Glomerular visceral epithelial cell (primary cell): ENCODE data around the gene WDR26.
"Not testable (repeated sequence)": the region's sequence is repeated elsewhere in the genome, so short reads cannot be mapped to it uniquely, and the experiment has no call there.

Source experiments
- DNase-seq: peaks from one replicate; pipeline ENCODE4 v3.0.0-alpha.2; 2016; ENCODE audit errors: extremely low spot score

The WDR26 gene

DNA sequence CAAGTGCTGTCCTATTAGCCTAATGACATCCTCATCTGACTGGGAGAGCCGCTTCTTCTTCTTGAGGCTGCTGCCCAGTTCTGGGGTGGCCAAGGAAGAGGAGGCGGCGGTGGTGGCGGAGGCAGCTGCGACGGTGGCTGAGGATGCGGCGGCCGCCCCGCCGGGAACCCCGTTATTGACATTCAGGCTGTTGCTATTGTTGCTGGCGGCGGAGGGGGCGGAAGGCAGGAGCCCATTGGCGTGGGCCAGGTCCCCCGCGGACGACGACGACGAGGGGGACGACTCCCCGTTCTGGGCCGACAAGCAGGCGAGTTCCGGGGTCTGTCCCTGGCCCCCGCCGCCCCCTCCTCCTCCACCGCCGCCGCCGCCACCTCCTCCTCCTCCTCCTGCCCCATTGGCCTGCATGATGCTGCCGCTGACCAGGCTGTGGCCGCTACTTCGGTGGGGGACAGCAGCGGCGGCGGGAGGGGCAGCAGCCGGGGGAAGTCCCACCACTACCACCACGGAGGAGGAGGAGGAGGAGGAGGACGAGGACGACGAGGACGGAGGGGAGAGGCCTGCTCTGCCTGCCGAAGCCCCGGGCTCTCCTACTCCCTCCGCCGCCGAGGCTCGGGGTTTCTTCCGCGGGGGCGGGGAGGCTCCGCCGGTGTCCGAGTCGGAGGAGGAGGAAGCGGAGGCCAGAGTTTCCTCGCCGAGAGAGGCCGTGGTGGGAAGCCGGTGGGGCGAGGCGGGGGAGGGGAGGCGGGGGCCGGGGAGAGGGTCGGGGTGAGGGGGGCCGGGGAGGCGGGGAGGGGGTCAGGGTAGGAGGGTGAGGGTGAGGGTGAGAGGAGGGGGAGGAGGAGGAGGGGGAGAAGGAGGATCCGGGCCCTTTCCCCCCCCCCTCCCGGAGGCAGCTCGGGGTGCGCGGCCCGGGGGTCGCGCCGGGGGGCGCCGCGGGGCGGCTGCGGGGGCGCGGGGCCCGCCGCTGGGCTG lies 610 bp downstream of the WDR26 start:
- DNase-seq, result peak; percentile 27

DNA sequence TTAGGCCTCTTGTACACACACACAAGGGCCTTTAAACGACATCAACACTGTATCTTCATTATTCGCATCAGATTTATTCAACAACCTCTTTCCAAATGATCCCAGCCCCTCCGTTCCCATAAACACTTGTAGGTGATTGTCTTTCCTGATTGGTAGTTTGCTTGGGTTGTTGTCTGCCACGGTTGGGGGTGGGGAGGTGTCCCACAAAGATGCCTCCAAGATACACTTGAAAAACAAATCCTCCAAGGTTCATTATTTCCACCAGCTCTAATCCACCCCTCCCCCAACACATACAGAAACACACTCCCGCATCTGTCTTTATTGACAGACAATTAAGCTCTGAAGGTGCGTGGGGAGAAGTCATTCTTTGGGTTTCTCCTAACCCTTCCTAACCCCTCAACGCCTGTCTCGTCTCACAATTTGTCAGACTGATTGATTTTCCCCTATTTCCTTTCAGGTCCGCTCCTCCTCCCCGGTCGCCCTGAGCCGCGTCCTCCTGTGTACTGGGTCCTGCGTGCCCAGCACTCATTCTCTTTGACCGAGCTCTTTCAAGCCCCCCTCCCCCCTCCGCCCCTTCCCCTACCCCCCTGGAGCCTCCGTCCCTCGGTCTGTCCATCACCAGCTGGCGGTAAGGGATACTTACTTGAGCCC lies 1.4 kb downstream of the WDR26 start:
- peak; percentile 14 for DNase-seq

DNA sequence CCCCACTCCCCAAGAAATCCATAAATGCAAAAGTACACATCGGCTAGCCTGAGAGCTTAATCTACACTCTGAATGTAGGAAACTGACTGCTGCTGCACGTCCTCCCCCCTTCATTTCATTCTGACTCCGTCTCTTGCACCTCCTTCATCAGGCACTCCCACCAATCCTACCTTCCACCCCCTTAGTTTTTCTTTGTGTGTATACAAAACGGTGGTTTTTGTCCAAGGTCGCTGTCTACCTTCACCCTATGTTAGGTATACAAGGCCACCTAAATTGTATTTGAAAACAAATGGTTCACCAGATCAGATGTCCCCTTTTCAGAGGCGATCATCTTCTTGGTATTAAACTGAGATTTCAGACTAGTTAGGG lies 1.9 kb downstream of the WDR26 start:
- peak; percentile 12 for DNase-seq

DNA sequence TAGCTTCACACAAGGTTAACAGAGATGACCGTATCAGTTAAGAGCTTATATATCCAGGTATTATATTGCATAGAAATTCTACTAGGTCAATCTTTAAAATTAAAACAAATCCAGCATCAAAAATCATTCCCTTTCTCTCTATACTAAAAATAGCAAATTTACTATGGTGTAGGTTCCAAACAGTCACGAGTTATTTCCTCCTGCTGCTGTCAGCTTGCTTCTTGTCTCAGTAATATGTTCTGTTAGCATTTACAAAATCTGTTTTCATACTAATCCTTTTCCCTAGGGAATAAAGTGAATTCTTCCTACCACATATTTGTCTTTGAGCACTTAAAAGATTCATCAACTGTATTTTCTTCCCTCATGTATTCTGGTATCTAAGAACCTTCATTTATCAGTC lies 2.5 kb downstream of the WDR26 start:
- no peak for DNase-seq

DNA sequence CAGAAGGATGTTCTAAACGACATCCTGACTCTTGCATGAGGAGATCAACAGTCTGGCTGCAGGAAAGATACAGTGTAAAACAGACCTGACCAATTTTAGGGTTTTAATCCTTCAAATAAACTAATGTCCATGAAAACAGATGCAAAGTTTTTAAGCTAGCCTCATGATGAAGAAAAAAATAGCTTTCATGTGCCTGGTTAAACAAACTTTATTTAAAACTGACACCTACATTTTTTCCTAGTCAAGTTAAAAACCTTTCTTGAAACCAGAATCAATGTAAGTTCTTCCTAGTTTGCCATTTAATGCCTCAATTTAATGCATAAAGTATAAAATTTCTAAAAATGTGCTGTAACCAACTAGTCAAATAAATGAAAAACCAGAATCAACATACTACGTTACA lies 2.9 kb downstream of the WDR26 start:
- DNase-seq, result no peak

DNA sequence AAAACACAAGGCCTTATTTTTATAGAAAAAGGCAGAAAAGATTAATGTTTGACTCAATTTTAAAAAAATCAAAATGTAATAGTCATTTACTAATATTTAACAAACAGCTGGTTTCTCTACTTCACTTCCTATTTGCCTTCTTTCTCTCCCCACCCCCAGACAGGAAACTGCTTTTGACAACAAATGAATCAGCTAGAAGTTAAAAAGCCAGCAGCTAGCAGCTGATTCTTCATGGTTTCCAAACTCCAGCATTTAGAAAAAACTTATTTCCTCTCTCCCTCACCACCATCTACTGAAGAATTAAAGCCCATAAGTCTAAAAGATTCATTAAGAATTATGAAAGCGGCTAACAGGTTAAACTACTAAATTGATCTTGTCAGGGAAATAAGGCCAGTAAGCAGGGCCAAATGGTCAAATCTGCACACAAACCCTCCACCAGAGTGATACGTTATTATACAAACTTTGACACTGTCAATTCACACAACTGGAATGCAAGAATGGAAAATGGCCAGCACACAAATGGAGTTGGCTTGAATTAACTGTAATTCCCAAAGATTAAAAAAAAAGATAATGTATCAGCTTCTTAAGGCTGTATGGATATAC lies 4.0 kb downstream of the WDR26 start:
- peak; percentile 52 for DNase-seq

DNA sequence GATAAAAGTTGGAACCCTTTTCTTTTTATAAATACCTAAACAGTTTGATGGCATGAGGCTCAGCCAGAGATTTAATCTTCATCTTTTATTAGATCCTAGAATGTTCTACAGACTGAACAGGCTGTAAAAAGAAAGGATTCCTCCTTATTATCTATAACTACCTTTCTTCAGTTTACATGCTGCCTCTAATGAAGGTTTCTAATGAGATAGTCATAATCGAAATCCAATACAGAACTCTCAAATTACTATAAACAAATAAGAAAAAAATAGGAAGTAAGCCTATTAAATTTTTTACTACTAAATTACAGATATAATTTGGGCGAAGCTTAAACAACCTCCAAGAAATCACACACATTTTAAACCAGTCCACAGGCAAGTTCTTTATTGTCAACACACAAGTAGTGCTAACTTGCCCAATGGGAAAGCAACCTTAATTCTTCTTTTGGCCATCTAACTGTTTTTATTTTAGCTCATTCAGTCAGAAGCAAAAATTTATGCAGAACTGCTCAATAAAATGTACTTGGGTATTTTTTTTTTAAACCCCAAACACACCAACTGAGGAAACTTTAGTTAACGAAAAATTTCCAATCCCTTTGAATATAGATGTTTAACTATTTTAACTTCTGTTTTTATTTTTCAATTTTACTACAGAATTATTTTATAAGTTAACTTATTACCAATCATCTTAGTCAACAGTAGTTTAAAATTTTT lies 4.8 kb downstream of the WDR26 start:
- no peak for DNase-seq

DNA sequence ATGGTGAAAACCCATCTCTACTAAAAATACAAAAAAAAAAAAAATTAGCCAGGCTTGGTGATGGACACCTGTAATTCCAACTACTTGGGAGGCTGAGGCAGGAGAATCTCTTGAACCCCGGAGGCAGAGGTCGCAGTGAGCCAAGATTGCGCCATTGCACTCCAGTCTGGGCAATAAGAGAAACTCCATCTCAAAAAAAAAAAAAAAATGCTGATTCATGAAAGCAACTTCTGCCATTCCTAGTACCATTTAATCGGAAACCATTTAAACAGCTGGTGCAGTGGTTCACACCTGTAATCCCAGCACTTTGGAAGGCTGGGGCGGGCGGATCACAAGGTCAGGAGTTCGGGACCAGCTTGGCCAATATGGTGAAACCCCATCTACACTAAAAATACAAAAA lies 5.9 kb downstream of the WDR26 start:
- DNase-seq, result not testable (repeated sequence)

DNA sequence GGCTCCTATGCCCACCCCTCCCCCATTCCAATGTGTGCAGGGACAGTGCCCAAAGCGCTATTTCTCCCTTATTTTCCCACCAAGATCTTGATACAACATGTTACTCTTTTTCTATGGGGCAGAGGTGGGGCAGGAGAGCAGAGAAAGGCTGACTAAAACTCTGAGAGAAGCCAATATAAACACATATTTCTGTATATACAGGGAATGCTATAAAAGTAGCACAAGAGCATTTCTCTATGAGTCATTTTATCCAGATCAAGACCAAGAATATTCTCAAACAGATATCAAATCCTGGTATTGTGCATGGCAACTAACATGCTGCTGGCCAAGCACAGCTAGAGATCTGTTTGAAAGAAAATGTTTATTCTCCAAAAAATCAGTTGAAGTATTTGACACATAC lies 7.3 kb downstream of the WDR26 start:
- DNase-seq, result no peak

DNA sequence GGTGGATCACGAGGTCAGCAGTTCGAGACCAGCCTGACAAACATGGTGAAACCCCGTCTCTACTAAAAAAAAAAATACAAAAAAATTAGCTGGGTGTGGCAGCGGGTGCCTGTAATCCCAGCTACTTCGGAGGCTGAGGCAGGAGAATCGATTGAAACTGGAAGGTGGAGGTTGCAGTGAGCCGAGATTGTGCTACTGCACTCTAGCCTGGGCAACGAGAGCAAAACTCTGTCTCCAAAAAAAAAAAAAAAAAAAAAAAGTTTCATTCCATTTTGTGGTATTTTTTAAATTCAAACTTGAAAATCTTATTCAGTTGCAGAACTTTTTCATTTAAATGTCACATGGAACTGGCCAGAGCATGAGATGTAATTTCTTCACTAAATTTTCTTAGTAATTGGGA lies 7.7 kb downstream of the WDR26 start:
- DNase-seq, result not testable (repeated sequence)

DNA sequence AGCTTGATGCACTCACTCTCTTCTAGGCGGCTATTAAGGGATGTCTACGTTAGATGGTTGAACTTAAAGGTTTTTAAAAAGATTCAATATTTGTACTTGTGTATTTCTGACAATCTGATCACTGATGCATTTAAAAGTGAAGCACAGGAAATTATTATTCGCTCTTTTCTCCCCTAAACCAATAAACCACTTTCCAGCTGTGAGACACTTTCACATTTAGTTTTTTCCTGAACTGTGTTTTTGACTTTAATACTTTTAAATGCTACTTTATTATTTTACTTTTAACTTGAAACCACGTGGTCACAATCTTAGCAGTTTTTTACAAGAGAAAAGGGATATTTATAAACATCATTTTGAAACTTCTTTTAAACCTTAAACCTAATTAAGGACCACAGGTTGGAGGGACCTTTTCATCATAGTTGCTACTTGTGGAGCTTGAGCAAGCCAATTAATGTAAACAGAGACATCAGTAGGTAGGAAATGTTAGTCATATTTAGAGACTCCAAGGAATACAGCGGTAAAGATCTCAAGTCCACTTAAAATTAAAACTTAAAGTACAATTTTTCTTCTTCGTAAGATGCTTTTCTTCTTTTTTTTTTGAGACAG lies 9.2 kb downstream of the WDR26 start:
- no peak for DNase-seq

DNA sequence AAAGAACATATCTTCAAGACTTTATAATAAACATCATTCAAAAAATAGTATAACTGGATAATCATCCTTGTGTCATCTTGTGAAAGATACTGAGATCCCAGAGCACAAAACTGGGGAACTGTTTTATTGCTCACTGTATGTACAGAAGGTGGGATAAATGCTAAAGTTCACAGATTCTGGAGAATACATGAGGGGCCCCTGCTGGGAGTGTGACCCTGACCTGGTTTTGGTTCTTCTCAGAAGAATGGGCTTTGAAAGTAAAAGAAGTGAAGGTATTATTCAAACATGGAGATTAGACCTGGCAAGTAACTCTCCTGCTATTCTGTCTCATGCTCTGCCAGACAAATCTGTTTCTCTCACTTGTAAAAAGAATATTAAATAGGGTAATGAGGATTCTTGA lies 14.5 kb downstream of the WDR26 start:
- no peak for DNase-seq

DNA sequence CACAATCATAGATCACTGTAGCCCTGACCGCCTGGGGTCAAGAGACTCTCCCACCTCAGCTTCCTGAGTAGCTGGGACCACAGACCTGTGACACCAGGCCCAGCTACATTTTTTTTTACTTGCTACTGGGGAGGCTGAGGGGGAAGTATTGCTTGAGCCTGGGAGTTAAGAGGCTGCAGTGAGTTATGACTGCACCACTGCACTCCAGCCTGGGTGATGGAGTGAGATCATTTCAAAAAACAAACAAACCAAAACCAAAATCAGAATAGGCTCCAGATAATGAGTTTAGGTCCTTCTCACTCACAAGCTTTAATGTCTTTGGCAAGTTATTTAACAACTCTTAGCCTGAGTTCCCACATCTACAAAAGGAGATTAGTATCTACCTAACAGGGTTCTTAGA lies 22.8 kb downstream of the WDR26 start:
- DNase-seq, result peak; percentile 11

DNA sequence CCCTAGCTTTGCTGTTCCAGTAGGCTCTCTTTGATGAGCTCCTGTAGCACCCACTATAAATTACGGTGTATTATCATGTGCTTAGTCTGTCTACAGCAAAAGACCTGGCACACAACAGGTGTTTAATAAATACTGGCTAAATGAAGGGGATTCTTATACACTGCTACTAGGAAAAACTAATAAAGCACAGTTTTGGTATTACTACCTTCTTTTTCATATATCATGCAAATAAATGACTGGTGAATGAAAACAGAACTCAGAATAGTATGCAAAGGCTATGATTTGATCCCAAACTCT lies 26.4 kb downstream of the WDR26 start:
- DNase-seq, result no peak

DNA sequence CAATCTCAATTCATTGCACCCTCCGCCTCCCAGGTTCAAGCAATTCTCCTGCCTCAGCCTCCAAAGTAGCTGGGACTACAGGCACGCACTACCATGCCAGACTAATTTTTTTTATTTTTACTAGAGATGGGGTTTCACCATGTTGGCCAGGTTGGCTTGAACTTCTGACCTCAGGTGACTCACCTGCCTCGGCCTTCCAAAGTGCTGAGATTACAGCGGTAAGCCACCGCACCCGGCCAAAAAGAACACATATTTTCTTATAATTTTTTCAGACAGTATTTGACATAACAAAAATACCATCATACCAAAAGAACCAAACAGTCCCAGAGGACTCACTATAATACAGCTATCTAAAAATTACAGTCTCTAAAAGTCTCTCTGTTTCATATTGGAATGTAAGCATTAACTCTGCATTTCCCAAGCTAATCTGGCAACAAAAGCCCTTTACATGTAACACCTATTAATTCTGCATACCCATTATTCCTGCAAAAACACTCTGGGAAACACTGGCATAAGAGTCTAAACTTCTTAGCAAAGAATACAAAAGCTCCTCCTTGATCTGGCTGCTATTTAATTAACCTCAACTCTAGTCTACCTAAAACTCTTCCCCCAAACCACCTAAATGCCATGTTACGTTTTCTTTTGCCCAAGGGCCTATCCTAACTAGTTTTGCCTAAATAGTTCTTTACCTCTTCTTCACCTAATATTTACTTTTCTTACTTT lies 26.9 kb downstream of the WDR26 start:
- peak; percentile 20 for DNase-seq

DNA sequence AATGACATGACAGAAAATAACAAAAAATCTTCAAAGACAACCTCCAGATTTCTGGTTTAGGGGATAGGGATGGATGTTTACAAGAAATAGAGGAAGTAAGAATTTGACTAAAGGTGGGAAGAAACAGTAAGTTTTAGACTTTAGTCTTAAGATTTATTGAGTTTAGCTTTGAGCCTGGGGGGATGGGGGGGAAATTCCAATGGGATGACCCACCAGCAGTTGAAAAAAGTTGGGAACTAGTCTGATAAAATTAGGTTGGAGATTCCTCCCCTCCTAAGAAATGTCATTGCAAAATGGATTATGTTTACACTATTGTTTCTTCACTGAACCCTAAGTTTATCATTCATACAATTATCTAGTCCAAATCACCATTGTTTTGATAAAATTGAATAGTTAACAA lies 28.4 kb downstream of the WDR26 start:
- no peak for DNase-seq

DNA sequence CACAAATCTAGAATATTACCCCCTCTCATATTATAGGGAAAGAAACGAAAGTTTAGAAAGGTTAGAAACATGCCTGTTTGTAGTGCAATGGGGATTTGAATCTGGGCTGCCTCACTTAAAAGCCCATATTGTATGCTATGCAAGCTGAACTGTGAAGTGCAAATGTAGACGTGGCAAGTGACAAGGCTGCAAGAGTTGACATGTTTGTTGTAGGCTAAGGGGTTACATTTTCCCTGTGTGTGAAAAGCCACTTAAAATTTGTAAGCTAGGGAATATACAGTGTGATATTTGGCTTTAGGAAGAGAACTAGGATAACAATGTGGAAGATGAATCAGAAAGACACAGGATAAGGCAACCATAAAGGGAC lies 29.0 kb downstream of the WDR26 start:
- DNase-seq, result no peak

DNA sequence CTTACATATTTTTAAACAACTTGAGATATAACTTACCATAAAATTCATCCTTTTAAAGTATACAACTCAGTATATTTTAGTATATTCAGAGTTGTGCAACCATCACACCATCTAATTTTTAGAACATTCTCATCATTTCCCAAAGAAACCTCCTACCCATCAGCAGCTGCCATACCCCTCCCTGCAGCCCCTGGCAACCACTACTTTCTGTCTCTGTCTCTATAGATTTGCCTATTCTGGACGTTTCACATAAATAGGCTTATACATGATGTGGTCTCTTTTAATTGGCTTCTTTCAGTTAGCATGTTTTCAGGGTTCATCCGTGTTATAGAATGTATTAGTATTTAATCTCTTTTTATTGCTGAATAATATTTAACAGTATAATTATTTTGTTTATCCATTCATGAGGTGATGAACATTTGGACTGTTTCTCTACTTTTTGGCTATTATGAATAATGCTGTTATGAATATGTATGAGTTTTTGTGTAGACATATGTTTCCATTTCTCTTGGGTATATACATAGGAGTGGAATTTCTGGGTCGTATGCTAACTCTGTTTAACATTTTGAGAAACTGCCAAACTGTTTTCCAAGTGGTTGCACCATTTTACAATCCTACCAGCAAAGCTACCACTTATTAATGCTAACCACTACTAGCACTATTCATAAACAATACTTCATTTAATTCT lies 29.5 kb downstream of the WDR26 start:
- no peak for DNase-seq

DNA sequence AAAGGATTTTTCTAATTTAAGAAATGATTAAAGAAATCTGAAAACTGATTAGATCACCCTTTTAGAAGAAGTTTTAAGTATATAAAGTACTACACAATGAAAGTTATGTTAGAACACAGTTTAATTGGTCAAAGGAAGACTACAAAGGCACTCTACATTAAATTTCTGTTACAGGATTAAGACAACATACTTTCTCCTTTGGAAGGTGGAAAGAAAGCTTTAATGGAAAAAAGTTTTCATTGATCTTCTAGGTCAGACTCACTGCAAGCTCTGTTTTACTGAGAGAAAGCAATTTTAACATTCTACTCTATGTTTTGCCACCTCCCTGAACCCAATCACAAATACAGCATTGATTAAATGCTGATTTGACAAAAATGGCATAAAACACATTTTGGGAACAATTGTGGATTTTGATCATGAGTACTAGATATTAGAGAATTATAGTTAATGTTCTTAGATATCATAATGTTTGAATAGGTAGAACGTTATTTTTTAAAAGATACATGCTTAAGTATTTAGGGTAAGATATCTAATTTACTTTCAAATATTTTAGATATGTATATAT lies 32.0 kb downstream of the WDR26 start:
- no peak for DNase-seq

DNA sequence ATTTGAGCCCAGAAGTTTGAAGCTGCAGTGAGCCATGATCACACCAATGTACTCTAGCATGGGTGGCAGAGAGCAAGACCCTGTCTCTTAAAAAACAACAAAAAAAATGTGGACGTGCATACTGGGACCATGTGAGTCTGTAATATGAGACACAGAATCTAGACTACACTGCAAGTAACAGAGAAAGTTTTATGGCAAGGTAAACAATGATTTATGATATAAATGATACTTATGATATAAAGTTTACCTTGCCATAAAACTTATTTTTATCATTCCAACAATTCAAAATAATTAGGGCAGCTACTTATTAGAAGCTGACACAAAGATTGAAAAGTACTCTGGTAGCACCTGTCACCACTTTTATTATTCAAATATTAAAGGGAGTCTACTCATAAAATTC lies 34.7 kb downstream of the WDR26 start:
- no peak for DNase-seq

DNA sequence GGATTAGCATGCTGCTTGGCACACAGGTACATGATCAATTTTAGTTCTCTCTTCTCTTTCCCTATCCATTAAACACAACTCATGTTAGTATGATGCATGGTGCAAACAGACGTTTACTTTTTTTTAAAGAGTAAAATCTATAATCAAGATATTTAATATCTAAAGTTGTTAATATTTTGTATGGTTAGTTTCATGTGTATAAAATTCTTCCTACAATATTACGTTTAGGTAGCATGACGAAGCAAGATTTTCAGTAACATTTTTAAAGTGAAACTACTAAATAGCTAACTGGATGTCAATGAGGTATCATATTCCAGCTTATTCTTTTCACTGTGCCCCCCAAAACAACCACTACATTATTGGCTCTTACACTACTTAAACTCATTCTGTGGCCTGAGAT lies 41.3 kb downstream of the WDR26 start:
- no peak for DNase-seq
